H1 (cell line): ENCODE data around the gene OTOS. TPM values are rescaled to one million over a fixed set of nuclear protein-coding genes. Genes with fewer than 3 reads are reported as not detected.

Source experiments
- CTCF ChIA-PET: fragments of 300-600 bp; sonication (Branson Sonifier 250); formaldehyde crosslinking; loops from one replicate; lab custom pipeline; 2021; ENCODE audit not compliant: partially characterized antibody; lab: Charles Lee
- POLR2A ChIA-PET: fragments of 300-600 bp; sonication (Branson Sonifier 250); formaldehyde crosslinking; loops from one replicate; lab custom pipeline; 2021; ENCODE audit warnings: inconsistent platforms; ENCODE audit not compliant: partially characterized antibody; lab: Charles Lee
- DNase-seq, 2 experiments: peaks; one replicate each; pipeline versions ENCODE4 v3.0.0 to v3.0.0-alpha.2; 2010 to 2022; ENCODE audit warnings: low spot score in 2 of 2, low read depth in 1 of 2, mixed read lengths in 1 of 2
- FAIRE-seq: peaks from 2 replicates; lab custom pipeline; 2011; peaks lifted over from hg19 to GRCh38; lab: Jason Lieb, UNC
- H2AFZ ChIP-seq: 2 replicates; pipeline ENCODE4 v1.8.1; 2012; ENCODE audit warnings: low read length, inconsistent platforms
- H2AK5ac ChIP-seq: 2 replicates; pipeline ENCODE4 v1.6.1; 2013; ENCODE audit warnings: low read depth, low read length
- H2BK120ac ChIP-seq: replicated peaks from 2 replicates; pipeline ENCODE3; 2013; ENCODE audit warnings: low read depth, low read length, inconsistent platforms
- H2BK12ac ChIP-seq: 2 replicates; pipeline ENCODE4 v1.6.1; 2013; ENCODE audit warnings: low read depth, low read length
- H2BK15ac ChIP-seq: 2 replicates; pipeline ENCODE4 v1.6.1; 2013; ENCODE audit warnings: low read length
- H2BK20ac ChIP-seq: 2 replicates; pipeline ENCODE4 v1.6.1; 2013; ENCODE audit warnings: low read length
- H2BK5ac ChIP-seq: 2 replicates; pipeline ENCODE4 v1.6.1; 2013; ENCODE audit warnings: low read depth, low read length
- H3K14ac ChIP-seq: 2 replicates; pipeline ENCODE4 v1.6.1; 2013; ENCODE audit warnings: inconsistent platforms; ENCODE audit not compliant: insufficient read length
- H3K18ac ChIP-seq: 2 replicates; pipeline ENCODE4 v1.6.1; 2013; ENCODE audit warnings: low read length; ENCODE audit errors: extremely low read depth
- H3K23ac ChIP-seq: 2 replicates; pipeline ENCODE4 v1.6.1; 2013; ENCODE audit warnings: inconsistent platforms; ENCODE audit not compliant: insufficient read length
- H3K23me2 ChIP-seq: 2 replicates; pipeline ENCODE4 v1.6.1; 2013; ENCODE audit warnings: low read depth, low read length
- H3K27ac ChIP-seq: 2 replicates; pipeline ENCODE4 v1.6.1; 2011; ENCODE audit warnings: low read depth, low read length, inconsistent platforms
- H3K27me3 ChIP-seq, 4 experiments: replicated peaks in 1 of 4; 1 replicate in 1 of 4; 2 replicates in 3 of 4; pipeline versions ENCODE4 v1.6.1 to v1.8.1; 2011 to 2013; ENCODE audit warnings: low read length in 3 of 4, mild to moderate bottlenecking in 3 of 4, inconsistent platforms in 2 of 4, mixed read lengths in 2 of 4, moderate library complexity in 1 of 4; ENCODE audit not compliant: control insufficient read depth in 3 of 4, insufficient read depth in 3 of 4; ENCODE audit errors: extremely low read depth in 1 of 4
- H3K36me3 ChIP-seq, 4 experiments: 2 replicates each; pipeline versions ENCODE4 v1.6.1 to v1.8.1; 2011 to 2013; ENCODE audit warnings: mild to moderate bottlenecking in 4 of 4, low read length in 3 of 4, moderate library complexity in 2 of 4, control low read depth in 1 of 4, inconsistent platforms in 1 of 4; ENCODE audit not compliant: insufficient read depth in 4 of 4, control insufficient read depth in 2 of 4
- H3K4ac ChIP-seq: replicated peaks from 2 replicates; pipeline ENCODE3; 2013; ENCODE audit warnings: low read length, low read depth, mixed read lengths, inconsistent platforms; ENCODE audit not compliant: insufficient read length
- H3K4me1 ChIP-seq, 4 experiments: replicated peaks in 1 of 4; 1 replicate in 1 of 4; 2 replicates in 3 of 4; pipeline versions ENCODE4 v1.6.1 to v1.8.1; 2011 to 2013; ENCODE audit warnings: low read length in 3 of 4, inconsistent platforms in 2 of 4, mixed read lengths in 1 of 4; ENCODE audit not compliant: insufficient read depth in 4 of 4, control insufficient read depth in 3 of 4
- H3K4me2 ChIP-seq, 2 experiments: 2 replicates each; pipeline versions ENCODE4 v1.6.1 to v1.8.1; 2011 to 2013; ENCODE audit warnings: low read depth in 2 of 2, low read length in 2 of 2, control low read depth in 1 of 2, inconsistent platforms in 1 of 2, mild to moderate bottlenecking in 1 of 2; ENCODE audit not compliant: insufficient read depth in 1 of 2
- H3K4me3 ChIP-seq, 4 experiments: fragments of 200-600, 300-600 bp in 1 of 4; sonication (generic), shearing (Covaris generic), sonication (Bioruptor Twin) in 1 of 4; 2 replicates each; pipeline versions ENCODE4 v1.5.1 to v1.8.1; 2011 to 2016; ENCODE audit warnings: low read length in 4 of 4, low read depth in 3 of 4, control low read depth in 2 of 4, inconsistent platforms in 2 of 4, mild to moderate bottlenecking in 2 of 4, mixed read lengths in 1 of 4, moderate library complexity in 1 of 4; ENCODE audit not compliant: insufficient read depth in 2 of 4; ENCODE audit errors: extremely low read depth in 1 of 4
- H3K56ac ChIP-seq: replicated peaks from 2 replicates; pipeline ENCODE3; 2013; ENCODE audit warnings: low read depth, mild to moderate bottlenecking, mixed read lengths, low read length, inconsistent platforms; ENCODE audit not compliant: insufficient read length
- H3K79me1 ChIP-seq: 2 replicates; pipeline ENCODE4 v1.6.1; 2013; ENCODE audit warnings: low read depth, low read length, control low read depth
- H3K79me2 ChIP-seq, 2 experiments: 2 replicates each; pipeline versions ENCODE4 v1.6.1 to v1.8.1; 2012 to 2013; ENCODE audit warnings: low read length in 2 of 2, mild to moderate bottlenecking in 2 of 2, inconsistent platforms in 1 of 2; ENCODE audit not compliant: insufficient read depth in 2 of 2, control insufficient read depth in 1 of 2
- H3K9ac ChIP-seq, 4 experiments: replicated peaks in 1 of 4; 1 replicate in 1 of 4; 2 replicates in 3 of 4; pipeline versions ENCODE4 v1.6.1 to v1.8.1; 2011 to 2013; ENCODE audit warnings: low read depth in 3 of 4, low read length in 3 of 4, control low read depth in 2 of 4, mild to moderate bottlenecking in 2 of 4, moderate library complexity in 2 of 4, inconsistent platforms in 1 of 4; ENCODE audit errors: extremely low read depth in 1 of 4
- H3K9me3 ChIP-seq, 2 experiments: 2 replicates each; pipeline versions ENCODE4 v1.6.1 to v1.8.1; 2012 to 2013; ENCODE audit warnings: mild to moderate bottlenecking in 2 of 2, moderate library complexity in 2 of 2, control low read depth in 1 of 2, inconsistent platforms in 1 of 2, low read depth in 1 of 2, low read length in 1 of 2, mixed read lengths in 1 of 2; ENCODE audit not compliant: insufficient read depth in 2 of 2
- H4K20me1 ChIP-seq, 2 experiments: replicated peaks in 1 of 2; 2 replicates each; pipeline versions ENCODE3 to v1.8.1; 2011 to 2013; ENCODE audit warnings: inconsistent platforms in 2 of 2, low read length in 2 of 2, mild to moderate bottlenecking in 1 of 2; ENCODE audit not compliant: insufficient read depth in 2 of 2, control insufficient read depth in 1 of 2
- H4K5ac ChIP-seq: 2 replicates; pipeline ENCODE4 v1.6.1; 2013; ENCODE audit warnings: low read length, low read depth, mixed read lengths, inconsistent platforms; ENCODE audit not compliant: insufficient read length
- H4K8ac ChIP-seq: 2 replicates; pipeline ENCODE4 v1.8.0; 2013; ENCODE audit warnings: mild to moderate bottlenecking, moderate library complexity, low read length, inconsistent platforms; ENCODE audit not compliant: insufficient read depth; ENCODE audit errors: extremely low read depth
- H4K91ac ChIP-seq: replicated peaks from 2 replicates; pipeline ENCODE3; 2013; ENCODE audit warnings: low read length, mixed read lengths, inconsistent platforms; ENCODE audit not compliant: insufficient read length
- BCL11A ChIP-seq, 2 experiments: IDR thresholded peaks; one replicate each; pipeline ENCODE4 v1.6.1; 2011; ENCODE audit warnings: low read depth in 2 of 2, low read length in 2 of 2, mild to moderate bottlenecking in 2 of 2
- BRCA1 ChIP-seq: IDR thresholded peaks from 2 replicates; pipeline ENCODE4 v1.6.1; 2012; ENCODE audit warnings: low read depth, low read length, improper control_type of control experiment
- CBX5 ChIP-seq: fragments of 300-800, 300-1000 bp; sonication (generic); IDR thresholded peaks from 2 replicates; pipeline ENCODE4 v1.7.1; 2016; ENCODE audit warnings: antibody characterized with exemption, low read length, low read depth
- CHD2 ChIP-seq: IDR thresholded peaks from 2 replicates; pipeline ENCODE4 v1.6.1; 2012; ENCODE audit warnings: low read length, improper control_type of control experiment
- CREB1 ChIP-seq: IDR thresholded peaks from 2 replicates; pipeline ENCODE4 v1.6.1; 2012; ENCODE audit warnings: inconsistent platforms
- E2F6 ChIP-seq: IDR thresholded peaks from 2 replicates; pipeline ENCODE4 v1.6.1; 2012; ENCODE audit warnings: inconsistent platforms
- JUND ChIP-seq: IDR thresholded peaks from 2 replicates; pipeline ENCODE4 v1.6.1; 2011; ENCODE audit warnings: mild to moderate bottlenecking, improper control_type of control experiment, low read length
- MAFK ChIP-seq: IDR thresholded peaks from 2 replicates; pipeline ENCODE4 v1.6.1; 2012; ENCODE audit warnings: low read depth, mild to moderate bottlenecking, improper control_type of control experiment, low read length
- NANOG ChIP-seq: IDR thresholded peaks from 2 replicates; pipeline ENCODE4 v1.6.1; 2011; ENCODE audit warnings: low read length, low read depth, mild to moderate bottlenecking, inconsistent platforms; ENCODE audit not compliant: insufficient read depth, poor library complexity, severe bottlenecking
- POU5F1 ChIP-seq: IDR thresholded peaks from 2 replicates; pipeline ENCODE4 v1.6.1; 2011; ENCODE audit warnings: low read depth, mild to moderate bottlenecking, low read length, moderate library complexity
- RBBP5 ChIP-seq: IDR thresholded peaks from 2 replicates; pipeline ENCODE4 v1.7.1; 2012; ENCODE audit warnings: low read depth, mild to moderate bottlenecking, inconsistent platforms, low read length, moderate library complexity, borderline replicate concordance
- SIRT6 ChIP-seq: IDR thresholded peaks from one replicate; pipeline ENCODE4 v1.7.1; 2012; ENCODE audit warnings: low read length, inconsistent platforms
- WGBS, 2 experiments: shearing (Covaris generic) in 1 of 2; methylation state at CpG; one replicate each; pipeline versions ENCODE4 v1.1.6 to v1.1.7; 2013 to 2015; ENCODE audit warnings: low lambda C conversion rate in 2 of 2, mixed read lengths in 2 of 2, inconsistent platforms in 1 of 2, low coverage in 1 of 2, missing lambda C conversion rate in 1 of 2; ENCODE audit not compliant: insufficient replicate concordance in 2 of 2, insufficient coverage in 1 of 2, insufficient read length in 1 of 2; ENCODE audit errors: extremely low coverage in 1 of 2, missing lambda C conversion rate in 1 of 2; 5-methylcytosine and 5-hydroxymethylcytosine counted together
- polyA plus RNA-seq, 7 experiments: library from polyadenylated mRNA; depleted of rRNA in 3 of 7; stranded (reverse) in 5 of 7; unstranded in 2 of 7; fragments of >200 nt in 5 of 7; fragments of 200-250 nt in 2 of 7; gene quantifications; 1 replicate in 5 of 7; 2 replicates in 1 of 7; 4 replicates in 1 of 7; pipeline versions ENCODE4 v1.2.1 to v1.2.3, GENCODE V29; 2011 to 2013; ENCODE audit warnings: missing spikeins in 2 of 7, mixed read lengths in 2 of 7
- total RNA-seq: library from RNA; stranded (reverse); fragmentation: NEBNext Ultra II Directional; extraction: Animal tissue kit (Norgen Biotek cat#: 25700); gene quantifications from 2 replicates; pipeline ENCODE4 v1.2.1, GENCODE V29; 2021

The OTOS gene
- total and polyA plus RNA-seq, 2 of the 8 experiments (the other 6 are each of a cell fraction or from before 2014, with no cell fraction given), result 0.17 TPM; not detected in 1

GRCh38 chr2:240137596-240138253, 2.7 kb downstream of the OTOS start:
- POLR2A ChIA-PET, result interaction anchor here (0.6 to 1.4 kb wide), 2 partner anchors 9 to 1805 kb away, joined by 3 to 5 read pairs; no protein-coding TSS in a partner anchor
- no peak for TF ChIP-seq POU5F1
- TF ChIP-seq CREB1, result no peak
- no peak for TF ChIP-seq RBBP5
- no peak for TF ChIP-seq SIRT6
- no peak for TF ChIP-seq BRCA1
- TF ChIP-seq CHD2, result no peak
- no peak for TF ChIP-seq E2F6
- TF ChIP-seq BCL11A (IDR thresholded peaks at IDR 0.05; ENCODE audit: low read depth in 2 of 2, low read length in 2 of 2), result no peak
- no peak for TF ChIP-seq CBX5
- no peak for TF ChIP-seq NANOG
- TF ChIP-seq MAFK, result no peak
- TF ChIP-seq JUND, result no peak

More at GRCh38 chr2:240137596-240138253, 2.7 kb downstream of the OTOS start:
- H4K20me1 ChIP-seq, result peaks cover 13 to 14% of the 10 kb centered on the region in 2 experiments
- FAIRE-seq, result no peak
- no peak overlapping the region for H2BK120ac ChIP-seq
- DNase-seq, result no peak
- no peak overlapping the region for H3K56ac ChIP-seq
- peak overlapping the region; percentile 42 for H4K91ac ChIP-seq
- H3K36me3 ChIP-seq, result peaks cover 0 to 12% (median 6%) of the 10 kb centered on the region in 4 experiments; a peak in 5 of 8 replicates
- no peak overlapping the region; a peak in 1 of 4 replicates for H3K4me2 ChIP-seq
- H4K5ac ChIP-seq, result no peak overlapping the region
- H2BK5ac ChIP-seq, result no peak overlapping the region
- no peak overlapping the region for H3K4ac ChIP-seq
- peak overlapping the region; percentile 30 for H2AFZ ChIP-seq
- H2AK5ac ChIP-seq, result no peak overlapping the region
- 95% methylated on average over 19 of the region's 19 CpGs; no CpG with 5 or more reads in 1 of the 2 experiments for WGBS, 2 experiments
- H3K23me2 ChIP-seq, result peaks cover 14% of the 10 kb centered on the region; the same call in 1 of the 2 replicates
- H3K23ac ChIP-seq, result no peak overlapping the region
- H3K18ac ChIP-seq, result no peak overlapping the region; the same call in 1 of the 2 replicates
- H3K9ac ChIP-seq, result no peak overlapping the region
- H3K9me3 ChIP-seq, result no peaks in the 10 kb centered on the region
- CTCF ChIA-PET, result interaction anchor here (1.0 kb wide), 1 partner anchor 159 kb away, joined by 3 read pairs; no protein-coding TSS in a partner anchor
- H3K4me3 ChIP-seq, result no peak overlapping the region
- no peak overlapping the region for H4K8ac ChIP-seq
- peaks cover 0 to 25% (median 19%) of the 10 kb centered on the region in 4 experiments; a peak in 6 of 7 replicates for H3K4me1 ChIP-seq
- no peak overlapping the region for H3K27ac ChIP-seq
- no peak overlapping the region for H3K14ac ChIP-seq
- no peak overlapping the region for H2BK20ac ChIP-seq
- H3K27me3 ChIP-seq, result peaks cover 0 to 8% (median 6%) of the 10 kb centered on the region in 4 experiments; a peak in 5 of 7 replicates
- H2BK15ac ChIP-seq, result 0 out of 2 replicates have a peak overlapping the region, but pooled peaks have one; percentile 46
- no peak overlapping the region for H2BK12ac ChIP-seq
- peaks cover 10% of the 10 kb centered on the region for H3K79me1 ChIP-seq
- H3K79me2 ChIP-seq, result peaks cover 13 to 23% of the 10 kb centered on the region in 2 experiments
